NCI-H1930 (cell line): ENCODE data around the gene TSC2.

Experiments
- DNase-seq, 2 experiments: peaks; one replicate each; lab custom pipeline; 2025; lab: John Stamatoyannopoulos, UW

Gene TSC2

DNA sequence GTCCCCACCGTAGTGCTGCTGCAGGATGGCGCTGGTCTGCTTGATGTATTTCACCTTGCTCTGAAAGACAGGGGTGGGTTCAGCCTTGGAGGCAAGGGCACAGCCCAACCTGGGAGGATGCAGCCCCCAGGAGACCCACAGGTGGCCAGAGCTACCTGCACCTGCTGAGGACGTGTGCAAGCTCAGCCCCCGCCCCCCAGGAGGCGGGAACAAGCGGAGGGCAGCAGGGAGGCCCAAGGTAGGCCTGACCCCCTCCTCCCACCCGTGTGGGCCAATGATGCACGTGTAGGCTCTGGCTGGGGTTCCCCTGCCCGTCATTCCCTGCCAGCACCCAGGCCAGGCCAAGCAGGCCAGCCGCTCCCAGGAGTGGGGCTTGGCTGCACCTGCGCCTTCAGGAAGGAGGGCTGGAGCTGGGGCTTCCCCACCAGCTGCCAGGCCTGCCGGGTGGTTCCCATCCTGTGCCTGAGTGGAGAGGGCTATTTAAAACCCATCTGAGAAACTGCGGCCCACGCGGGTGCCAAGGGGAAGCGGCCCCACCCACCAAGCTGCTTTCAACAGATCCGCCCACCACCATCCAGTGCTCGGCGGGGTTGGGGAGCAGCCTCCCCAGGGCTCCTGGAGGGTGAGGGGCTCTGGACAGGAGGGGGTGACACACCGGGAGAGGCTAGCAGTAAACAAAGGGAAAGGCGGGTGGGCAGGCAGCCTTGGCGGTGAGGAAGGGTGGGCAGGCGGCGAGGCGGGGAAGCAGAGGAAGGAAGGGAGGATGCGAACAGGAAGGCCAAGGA, 3.9 kb upstream of the TSC2 start:
- DNase-seq: no peak

DNA sequence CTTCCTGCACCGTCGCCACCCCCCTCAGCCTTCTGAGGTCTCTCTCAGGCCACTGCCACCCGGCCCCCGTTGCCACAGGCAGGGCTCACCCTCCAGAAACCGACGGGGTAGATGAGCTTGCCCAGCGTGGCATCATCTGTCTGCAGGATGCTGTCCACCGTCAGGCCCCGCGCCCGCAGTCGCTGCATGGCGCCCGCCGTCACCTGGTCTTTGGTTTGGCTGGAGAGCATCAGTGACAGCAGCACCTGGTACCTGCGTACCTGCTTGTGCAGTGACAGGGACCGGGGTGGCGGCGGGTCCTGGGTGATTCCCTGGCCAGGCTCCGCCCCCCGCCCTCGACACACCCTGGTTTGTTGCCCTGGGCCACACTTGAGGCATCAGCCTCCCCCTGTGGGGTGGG, 3.2 kb upstream of the TSC2 start:
- no peak for DNase-seq

DNA sequence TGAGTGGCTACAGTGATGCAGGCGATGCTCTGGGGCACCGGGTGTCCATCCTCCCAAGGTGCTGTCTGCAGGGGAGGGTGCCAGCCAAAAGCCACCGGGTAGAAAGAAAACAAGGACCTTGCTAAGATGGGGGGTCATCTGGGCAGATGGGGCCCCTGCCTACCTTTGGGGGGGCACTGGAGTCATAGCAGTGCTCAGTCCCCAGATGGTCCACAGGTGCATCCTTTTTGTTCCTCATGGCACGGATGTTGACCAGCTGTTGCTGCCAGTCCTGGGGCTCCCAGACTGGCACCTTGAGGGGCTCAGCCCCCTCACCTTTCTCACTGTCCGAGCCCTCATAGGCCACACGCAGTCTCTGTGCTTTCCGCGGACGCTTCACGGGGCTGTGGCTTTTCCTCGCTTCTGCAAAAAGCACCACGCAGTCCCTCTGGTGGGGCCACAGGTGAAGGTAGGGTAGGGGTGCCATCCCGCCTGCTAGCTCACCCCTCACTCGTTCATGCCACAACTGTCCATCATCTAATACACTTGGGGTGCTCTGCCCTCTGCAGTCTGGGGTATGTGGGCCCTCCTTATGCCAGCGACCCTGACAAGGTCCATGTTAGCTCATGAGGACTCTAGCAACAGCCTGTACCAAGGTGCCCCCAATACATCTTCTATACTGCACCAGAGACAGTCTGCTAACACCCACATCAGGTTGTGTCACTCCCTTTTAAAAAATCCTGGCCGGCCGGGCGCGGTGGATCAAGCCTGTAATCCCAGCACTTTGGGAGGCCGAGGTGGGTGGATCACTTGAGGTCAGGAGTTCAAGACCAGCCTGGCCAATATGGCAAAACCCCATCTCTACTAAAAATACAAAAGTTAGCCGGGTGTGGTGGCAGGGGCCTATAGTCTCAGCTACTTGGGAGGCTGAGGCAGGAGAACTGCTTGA, 1.6 kb upstream of the TSC2 start:
- DNase-seq: no peak

DNA sequence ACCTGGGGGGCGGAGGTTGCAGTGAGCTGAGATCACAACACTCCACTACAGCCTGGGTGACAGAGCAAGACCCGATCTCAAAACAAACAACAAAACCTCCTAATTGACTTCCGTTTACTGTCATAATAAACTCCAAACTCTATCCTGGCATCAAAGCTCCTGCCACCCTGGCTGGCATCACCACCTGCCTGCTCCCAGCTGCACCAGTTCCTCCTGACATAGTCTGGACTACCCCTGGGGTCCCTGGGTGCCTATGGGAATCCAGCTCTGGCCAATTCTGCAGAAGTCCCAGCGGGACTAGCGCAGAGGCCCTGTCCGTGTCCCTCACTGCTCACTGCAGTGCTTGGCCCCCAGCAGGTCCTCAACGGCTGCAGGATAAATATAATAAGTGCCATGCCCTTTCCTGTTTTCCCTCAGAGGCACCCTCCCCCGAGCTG, 874 bp upstream of the TSC2 start:
- no peak for DNase-seq

DNA sequence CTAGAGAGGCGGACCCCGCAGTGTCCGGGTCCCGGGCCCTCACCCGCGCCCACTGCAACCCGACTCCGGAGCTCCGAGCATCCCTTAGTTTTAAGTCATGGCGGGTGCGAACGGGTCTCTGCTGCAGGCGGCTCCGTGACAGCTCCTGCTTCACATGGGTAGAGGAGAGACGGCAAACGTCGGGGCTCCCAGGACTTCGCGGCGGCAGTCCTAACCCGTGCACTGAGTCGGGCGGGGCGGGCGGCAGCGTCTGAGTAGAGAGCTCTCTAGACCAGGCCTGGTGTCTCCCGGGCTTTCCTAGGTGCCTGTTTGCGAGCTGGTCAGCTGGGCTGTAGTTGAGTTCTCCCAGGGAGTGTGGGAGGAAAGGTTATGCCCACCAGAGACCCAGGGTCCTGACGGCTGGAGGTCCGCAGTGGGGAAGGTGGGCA, 345 bp downstream of the TSC2 start:
- no peak for DNase-seq

DNA sequence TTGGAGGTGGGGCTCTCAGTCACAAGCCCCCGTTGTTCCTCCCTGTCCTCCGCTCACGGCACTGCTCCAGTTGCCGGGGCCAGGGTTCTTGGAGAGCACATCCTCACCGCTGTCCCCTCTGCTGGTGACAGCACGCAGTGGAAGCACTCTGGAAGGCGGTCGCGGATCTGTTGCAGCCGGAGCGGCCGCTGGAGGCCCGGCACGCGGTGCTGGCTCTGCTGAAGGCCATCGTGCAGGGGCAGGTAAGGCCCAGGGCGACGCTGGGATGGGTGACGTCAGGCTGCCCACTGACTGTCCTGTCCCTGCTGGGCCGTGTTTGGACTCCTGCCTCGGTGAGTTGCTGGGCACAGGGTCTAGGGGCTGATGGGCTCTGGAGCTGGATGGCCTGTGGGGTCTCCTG, 5.4 kb downstream of the TSC2 start:
- DNase-seq: no peak

DNA sequence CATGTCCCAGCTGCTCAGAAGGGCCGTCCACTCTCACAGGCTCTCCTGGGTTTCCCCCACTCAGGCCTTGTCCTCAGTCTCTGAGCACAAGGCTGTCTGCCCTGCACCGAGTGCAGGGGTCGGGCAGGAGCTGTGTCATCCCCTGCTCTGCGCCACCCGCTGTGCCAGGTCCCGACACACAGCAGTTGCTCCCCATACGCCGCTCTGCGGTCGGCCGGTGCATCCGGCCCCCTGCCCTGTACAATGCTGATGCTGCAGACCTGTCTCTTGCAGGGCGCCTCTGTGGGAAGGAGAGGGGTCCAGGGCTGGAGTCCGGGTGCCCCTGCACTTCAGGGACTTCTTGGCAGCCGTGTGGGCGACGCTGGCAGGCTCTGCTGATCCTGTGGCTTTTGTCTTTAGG, 6.1 kb downstream of the TSC2 start:
- no peak for DNase-seq

DNA sequence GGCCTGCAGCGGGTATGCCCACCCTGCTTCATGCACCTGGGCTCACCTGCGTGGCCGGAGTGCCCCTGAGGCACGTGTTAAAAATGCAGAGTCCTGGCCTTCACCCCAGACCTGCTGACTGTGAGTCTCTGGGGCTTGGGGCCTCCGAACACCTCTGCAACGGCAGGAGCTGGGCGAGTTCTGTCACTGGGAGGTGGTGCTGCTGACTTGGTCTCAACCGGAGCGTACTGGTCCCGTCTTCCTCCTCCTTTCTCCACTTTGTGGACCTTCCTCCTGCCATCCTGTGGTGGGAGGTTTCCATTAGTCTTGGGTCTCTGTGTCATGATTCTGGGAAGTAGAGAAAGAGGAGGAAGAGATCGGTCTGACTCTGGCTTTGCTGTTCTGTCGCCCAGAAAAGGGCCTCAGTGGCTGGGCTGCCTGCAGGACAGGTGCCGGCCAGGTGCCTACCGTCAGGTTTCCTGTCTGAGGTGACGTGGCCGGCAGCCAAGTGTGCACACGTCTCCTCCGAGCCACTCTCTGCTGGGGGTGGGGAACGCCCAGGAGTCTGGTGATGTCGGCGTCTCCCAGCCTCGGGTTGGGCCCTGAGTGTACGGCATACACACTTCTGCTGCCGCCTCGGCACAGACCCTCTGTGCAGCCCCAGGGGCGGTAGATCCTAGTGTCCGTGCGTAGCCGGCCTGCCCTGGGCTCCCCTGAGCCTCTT, 6.9 kb downstream of the TSC2 start:
- no peak for DNase-seq

DNA sequence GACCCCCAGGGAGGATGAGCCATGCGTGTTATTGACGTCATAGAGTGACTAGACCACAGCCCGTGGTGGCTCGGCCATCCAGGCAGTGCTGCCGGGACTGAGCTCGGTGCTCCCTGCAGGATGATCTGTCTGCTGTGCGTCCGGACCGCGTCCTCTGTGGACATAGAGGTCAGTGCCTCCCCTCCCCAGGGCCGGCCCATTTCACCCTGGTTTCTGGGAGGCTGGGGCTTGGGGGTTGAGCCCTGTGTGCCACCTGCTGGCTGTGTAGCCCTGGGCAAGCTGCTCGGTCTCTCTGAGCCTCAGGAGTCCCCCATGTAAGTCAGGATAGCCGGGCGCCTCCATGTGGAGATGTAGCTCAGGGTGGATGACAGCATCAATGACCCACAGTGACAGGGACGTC, 8.3 kb downstream of the TSC2 start:
- DNase-seq: no peak

DNA sequence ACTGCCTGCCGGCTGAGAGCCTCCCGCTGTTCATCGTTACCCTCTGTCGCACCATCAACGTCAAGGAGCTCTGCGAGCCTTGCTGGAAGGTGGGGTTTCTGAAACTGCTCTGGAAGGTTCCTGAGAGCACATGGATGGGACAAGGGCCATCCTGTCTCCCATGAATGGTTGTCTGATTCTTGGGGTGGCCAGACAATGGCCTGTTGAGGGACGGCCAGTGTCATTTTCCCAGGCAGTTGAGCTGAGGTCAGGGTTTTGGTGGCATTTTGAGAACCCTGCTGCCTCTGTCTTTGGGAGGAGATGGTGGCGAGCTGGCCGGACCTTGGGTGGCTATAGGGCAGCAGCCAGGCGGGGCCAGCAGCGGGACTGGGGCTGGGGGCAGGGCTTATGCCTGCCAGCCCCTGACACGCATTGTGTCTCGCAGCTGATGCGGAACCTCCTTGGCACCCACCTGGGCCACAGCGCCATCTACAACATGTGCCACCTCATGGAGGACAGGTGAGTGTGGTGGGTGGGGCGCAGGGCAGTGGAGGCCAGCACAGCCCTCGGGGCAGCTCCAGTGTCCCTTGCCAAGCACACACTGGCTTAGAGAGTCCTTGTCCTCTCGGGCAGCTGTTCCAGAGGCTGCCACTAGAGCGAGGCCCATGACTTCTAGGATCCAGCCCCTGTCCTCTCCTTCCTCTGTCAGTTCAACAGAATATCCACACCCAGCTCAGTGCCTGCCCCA, 9.1 kb downstream of the TSC2 start:
- DNase-seq: no peak

DNA sequence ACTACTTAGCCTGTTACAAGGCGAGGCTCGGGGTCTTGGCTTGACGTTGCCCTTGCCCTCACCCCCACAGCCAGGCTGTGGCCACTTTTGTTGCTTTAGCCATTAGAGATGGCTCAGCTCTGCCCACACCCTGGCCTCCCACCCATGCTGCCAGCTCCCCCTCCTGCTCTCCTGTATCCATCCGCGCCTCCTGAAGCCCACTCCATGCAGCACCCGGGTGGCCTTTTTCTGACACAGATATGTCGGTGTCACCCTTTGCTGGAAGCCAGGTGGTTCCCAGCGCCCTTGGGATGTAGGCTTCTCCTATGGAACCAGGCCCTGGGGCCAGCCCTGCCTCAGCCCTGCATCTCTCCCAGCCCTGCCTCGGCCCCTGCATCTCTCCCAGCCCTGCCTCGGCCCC, 9.7 kb downstream of the TSC2 start:
- no peak for DNase-seq

DNA sequence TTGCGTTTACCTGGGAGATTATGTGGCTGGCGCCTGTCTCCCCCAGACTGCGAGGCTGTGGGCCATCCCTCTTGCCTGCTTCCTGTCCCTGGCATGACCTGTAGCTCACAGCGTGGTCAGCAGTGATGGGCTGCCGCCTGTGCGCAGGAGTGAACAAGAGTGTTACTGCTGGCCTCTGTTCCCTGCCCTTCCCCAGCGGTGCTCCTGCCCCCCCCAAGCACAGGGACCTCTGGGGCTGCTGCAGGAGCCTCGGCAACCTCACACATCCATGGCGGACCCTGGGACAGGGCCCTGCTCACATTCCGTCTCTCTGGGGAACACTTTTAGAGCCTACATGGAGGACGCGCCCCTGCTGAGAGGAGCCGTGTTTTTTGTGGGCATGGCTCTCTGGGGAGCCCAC, 10.6 kb downstream of the TSC2 start:
- no peak for DNase-seq

DNA sequence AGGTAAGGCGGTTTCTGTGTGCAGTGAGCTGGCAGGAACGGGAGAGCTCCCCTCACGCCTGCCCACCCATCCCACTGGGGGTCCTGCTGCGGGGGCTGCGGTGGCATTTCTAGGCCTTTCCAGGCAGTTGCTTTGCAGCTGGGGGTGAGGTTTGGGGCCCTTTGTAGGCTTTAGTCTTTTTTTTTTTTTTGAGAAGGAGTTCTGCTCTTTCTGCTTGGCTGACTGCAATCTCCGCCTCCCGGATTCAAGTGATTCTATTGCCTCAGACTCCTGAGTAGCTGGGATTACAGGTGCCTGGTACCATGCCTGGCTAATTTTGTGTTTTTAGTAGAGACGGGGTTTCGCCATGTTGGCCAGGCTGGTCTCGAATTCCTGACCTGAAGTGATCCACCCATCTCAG, 11.1 kb downstream of the TSC2 start:
- no peak for DNase-seq

DNA sequence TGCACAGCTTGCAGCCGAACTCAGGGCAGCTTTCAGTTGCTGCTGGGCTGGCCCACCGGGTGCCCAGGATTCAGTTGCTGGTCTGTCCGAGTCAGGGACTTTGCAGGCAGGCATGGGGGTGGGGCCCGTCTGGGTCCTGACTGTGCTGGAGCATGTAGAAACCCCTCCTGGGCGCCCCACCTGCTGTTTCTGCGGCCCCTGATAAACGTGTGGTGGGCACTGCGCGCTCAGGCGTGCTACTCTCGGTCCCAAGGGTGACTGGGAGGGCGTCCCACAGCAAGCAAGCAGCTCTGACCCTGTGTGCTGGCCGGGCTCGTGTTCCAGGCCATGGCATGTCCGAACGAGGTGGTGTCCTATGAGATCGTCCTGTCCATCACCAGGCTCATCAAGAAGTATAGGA, 12.6 kb downstream of the TSC2 start:
- no peak for DNase-seq

DNA sequence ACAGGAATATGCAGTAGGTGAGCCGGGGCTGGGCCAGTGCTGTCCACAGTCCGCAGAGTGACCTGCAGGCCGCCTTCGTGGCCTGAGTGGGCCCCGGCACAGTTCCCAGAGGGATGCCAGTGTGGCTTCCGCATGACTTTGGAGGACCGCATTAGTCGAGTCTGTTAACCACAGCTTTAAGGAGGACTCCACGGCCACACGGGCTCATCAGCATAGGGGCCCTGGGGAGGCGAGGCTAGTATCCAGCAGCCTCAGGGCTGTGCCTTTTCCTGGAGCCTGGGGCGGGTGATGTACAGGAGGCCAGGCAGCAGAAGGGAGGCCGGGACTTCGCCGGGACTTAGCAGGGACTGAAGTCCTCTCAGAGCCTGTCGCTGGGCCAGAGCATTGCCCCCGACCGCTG, 13.2 kb downstream of the TSC2 start:
- no peak for DNase-seq

DNA sequence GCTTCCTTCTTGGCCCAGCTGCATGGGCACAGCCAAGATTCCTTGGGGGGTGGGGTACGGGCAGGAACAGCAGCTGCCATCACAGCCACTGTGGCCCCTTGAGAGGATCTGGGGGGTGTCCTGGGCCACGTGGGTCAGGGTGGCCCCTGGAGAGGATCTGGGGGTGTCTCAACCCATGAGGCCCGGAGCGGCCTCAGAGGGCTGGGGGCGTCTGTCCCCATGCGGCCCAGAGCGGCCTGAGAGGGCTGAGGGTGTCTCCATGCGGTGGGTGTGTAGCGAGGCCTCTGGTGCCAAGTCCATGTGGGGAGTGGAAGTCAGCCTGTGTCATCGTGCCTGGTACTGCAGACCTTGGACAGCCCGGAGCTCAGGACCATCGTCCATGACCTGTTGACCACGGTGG, 13.7 kb downstream of the TSC2 start:
- no peak for DNase-seq

DNA sequence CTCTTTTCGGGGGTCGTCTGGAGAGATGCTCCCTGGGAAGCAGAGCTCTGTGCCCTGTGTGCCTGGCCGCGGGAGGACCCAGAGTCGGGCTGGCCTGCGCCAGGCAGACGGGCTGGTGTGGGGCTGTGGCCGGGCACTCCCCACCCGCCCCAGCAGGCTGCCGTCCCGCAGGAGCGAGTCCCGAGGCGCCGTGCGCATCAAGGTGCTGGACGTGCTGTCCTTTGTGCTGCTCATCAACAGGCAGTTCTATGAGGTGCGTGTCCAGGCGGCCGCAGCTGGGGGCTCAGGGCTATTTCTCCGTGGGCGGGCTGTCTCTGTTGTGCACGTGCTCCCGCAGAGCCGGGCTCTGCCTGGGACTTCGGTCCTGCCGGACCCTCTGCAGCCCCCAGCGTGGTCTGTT, 15.0 kb downstream of the TSC2 start:
- DNase-seq: no peak

DNA sequence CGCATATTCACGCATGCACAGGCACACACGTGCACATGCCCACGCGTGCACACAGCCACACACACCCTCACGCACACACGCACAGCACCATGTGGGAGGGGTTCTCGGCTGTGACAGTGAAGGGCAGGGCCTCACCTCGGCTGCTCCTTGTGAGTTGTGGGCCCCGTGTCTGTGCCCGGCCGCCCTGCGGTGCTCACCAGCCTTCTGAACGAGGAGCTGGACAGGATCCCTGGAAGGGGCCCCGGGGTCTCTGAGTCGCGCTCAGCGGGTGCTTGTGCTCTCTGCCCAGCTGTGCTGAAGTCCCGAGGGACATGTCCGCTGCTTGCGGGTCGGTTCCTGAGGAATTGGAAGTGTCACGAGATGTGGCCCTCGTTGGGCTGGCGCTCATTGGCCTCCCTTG, 16.1 kb downstream of the TSC2 start:
- DNase-seq: no peak

DNA sequence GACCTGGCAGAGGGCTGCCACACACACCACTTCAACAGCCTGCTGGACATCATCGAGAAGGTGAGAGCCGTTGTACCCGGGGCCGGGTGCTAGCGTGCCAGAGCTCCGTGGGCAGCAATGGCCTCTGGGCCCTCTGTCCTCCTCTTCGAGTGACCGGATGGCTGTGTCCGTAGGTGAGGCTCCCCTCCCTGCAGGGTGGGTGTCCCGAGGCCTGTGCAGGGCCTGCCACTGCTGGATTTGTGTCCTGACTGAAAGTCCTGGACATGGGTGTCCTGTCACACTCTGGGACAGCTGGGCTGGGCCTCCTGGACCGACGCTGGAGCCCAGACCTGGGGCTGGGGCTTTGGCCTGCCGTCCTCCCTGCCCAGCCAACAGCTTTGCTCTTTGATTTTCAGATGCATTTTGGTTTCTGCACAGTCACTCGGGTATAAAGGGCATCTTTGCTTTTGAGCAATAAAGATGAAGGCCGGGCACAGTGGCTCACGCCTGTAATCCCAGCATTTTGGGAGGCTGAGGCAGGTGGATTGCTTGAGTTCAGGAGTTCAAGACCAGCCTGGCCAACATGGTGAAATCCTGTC, 16.7 kb downstream of the TSC2 start:
- no peak for DNase-seq

DNA sequence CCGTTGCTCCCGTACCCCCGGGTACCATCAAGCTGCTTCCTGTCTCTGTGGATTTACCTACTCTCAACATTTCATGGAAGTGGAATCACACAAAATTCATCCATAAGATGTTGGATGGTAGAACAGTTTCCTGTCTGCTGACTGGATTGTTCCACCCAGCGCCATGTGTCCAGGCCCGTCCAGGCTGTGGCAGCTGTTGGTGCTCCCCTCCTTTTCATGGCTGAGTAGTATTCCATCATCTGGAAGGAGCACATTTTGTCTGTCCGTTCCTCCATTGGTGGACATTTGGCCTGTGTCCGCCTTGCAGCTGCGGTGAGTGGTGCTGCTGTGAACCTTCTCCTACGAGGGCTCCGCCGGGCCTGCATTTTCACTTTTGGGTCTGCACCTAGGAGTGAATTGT, 18.4 kb downstream of the TSC2 start:
- DNase-seq: no peak

DNA sequence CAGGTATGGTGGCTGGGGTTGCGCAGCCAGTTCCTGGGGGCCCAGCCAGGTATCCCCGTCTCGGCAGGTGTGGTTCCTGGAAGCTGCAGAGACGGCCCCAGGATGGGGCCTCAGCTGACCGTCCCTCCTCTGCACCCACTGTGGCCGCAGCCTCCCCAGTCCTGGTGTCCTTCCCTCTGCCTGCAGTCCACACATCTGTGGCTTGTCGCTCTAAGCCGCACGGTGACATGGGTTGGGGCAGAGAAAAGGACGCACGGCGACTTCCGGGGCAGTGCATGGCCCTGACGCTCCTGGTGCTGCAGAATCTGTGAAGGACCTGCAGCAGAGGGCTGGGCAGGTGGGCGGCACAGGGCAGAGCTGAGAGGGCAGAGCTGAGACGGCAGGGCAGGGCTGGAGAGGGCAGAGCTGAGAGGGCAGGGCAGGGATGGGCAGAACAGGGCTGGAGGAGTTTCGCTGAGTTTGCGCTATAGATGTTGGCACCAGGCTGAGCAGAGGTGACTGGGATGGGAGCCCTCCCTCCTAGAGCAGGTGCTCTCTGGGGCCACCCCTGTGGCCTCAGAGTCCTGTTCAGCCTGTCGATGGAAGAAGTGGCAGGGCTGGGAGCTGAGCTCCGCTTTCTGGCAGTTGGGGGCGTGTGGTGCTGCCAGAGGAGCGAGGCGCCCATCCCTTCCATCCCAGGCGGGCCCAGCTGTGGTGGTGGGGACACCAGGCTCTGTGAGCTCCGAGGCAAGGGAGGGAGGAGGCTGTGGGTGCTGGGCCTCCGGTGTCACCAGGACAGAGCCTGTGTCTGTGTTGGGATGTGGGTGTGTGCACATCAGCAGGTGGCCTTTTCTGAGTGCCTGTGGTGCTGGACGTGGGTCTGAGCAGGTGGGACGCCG, 23.0 kb downstream of the TSC2 start:
- DNase-seq: no peak
